ENCODE results near the gene OTUB2. TPM values are rescaled to one million over a fixed set of nuclear protein-coding genes. Genes with fewer than 3 reads are reported as not detected.

Gene OTUB2
- total and polyA plus RNA-seq, 2 of the 8 experiments (the other 6 are each of a cell fraction or from before 2014, with no cell fraction given), result 2.2 to 4.2 TPM

- no peak overlapping the region for H2BK12ac ChIP-seq (ENCODE audit: low read depth, low read length)
- H2BK120ac ChIP-seq (replicated peaks; ENCODE audit: low read depth, low read length), result no peak overlapping the region
- H3K4me3 ChIP-seq (ENCODE audit: extremely low read depth in 1 of 4, insufficient read depth in 2 of 4, low read depth in 3 of 4, low read length in 4 of 4), result no peak overlapping the region
- H3K23ac ChIP-seq (ENCODE audit: insufficient read length), result no peak overlapping the region
- CTCF ChIA-PET (ENCODE audit: partially characterized antibody), result interaction anchor here (1.2 to 9.7 kb wide), 7 partner anchors 10 to 124 kb away, joined by 3 to 65 read pairs (median 7); no protein-coding TSS in a partner anchor
- no peak overlapping the region for H2BK5ac ChIP-seq (ENCODE audit: low read depth, low read length)
- no peak overlapping the region for H3K4ac ChIP-seq (replicated peaks; ENCODE audit: insufficient read length, low read depth, low read length)
- peaks cover 0 to 18% (median 9%) of the 10 kb centered on the region in 4 experiments; a peak in 4 of 7 replicates for H3K4me1 ChIP-seq (replicated peaks in 1 of 4; ENCODE audit: control insufficient read depth in 3 of 4, insufficient read depth in 4 of 4, low read length in 3 of 4)
- 84% methylated on average over 7 of the region's 8 CpGs; no CpG with 5 or more reads in 1 of the 2 experiments for WGBS, 2 experiments (ENCODE audit: extremely low coverage in 1 of 2, insufficient coverage in 1 of 2, insufficient read length in 1 of 2, insufficient replicate concordance in 2 of 2, low coverage in 1 of 2, low lambda C conversion rate in 2 of 2, missing lambda C conversion rate in 1 of 2)
- no peak overlapping the region for H3K14ac ChIP-seq (ENCODE audit: insufficient read length)
- H2AK5ac ChIP-seq (ENCODE audit: low read depth, low read length), result no peak overlapping the region
- H3K56ac ChIP-seq (replicated peaks; ENCODE audit: insufficient read length, low read depth, low read length), result no peak overlapping the region
- H3K79me2 ChIP-seq (ENCODE audit: control insufficient read depth in 1 of 2, insufficient read depth in 2 of 2, low read length in 2 of 2), result no peaks in the 10 kb centered on the region
- no peak overlapping the region for H3K4me2 ChIP-seq (ENCODE audit: insufficient read depth in 1 of 2, low read depth in 2 of 2, low read length in 2 of 2)
- H4K20me1 ChIP-seq (replicated peaks in 1 of 2; ENCODE audit: control insufficient read depth in 1 of 2, insufficient read depth in 2 of 2, low read length in 2 of 2), result no peaks in the 10 kb centered on the region
- no peak overlapping the region for H3K9ac ChIP-seq (replicated peaks in 1 of 4; ENCODE audit: extremely low read depth in 1 of 4, low read depth in 3 of 4, low read length in 3 of 4)
- no peak overlapping the region for H4K5ac ChIP-seq (ENCODE audit: insufficient read length, low read depth, low read length)
- no peaks in the 10 kb centered on the region for H3K27me3 ChIP-seq (replicated peaks in 1 of 4; ENCODE audit: control insufficient read depth in 3 of 4, extremely low read depth in 1 of 4, insufficient read depth in 3 of 4, low read length in 3 of 4)
- no peak overlapping the region for H4K8ac ChIP-seq (ENCODE audit: extremely low read depth, insufficient read depth, low read length)
- H3K23me2 ChIP-seq (ENCODE audit: low read depth, low read length), result no peaks in the 10 kb centered on the region; the same call in 1 of the 2 replicates
- DNase-seq (ENCODE audit: low read depth in 1 of 2, low spot score in 2 of 2) (no peak), FAIRE-seq (no peak)
- no peak overlapping the region for H3K18ac ChIP-seq (ENCODE audit: extremely low read depth, low read length)
- H3K27ac ChIP-seq (ENCODE audit: low read depth, low read length), result no peak overlapping the region
- no peaks in the 10 kb centered on the region for H3K79me1 ChIP-seq (ENCODE audit: low read depth, low read length)
- POLR2A ChIA-PET (ENCODE audit: partially characterized antibody), result interaction anchor here (1.1 to 1.2 kb wide), 2 partner anchors 10 to 77 kb away, joined by 3 to 4 read pairs; no protein-coding TSS in a partner anchor
- no peak overlapping the region for H2BK20ac ChIP-seq (ENCODE audit: low read length)
- no peak overlapping the region for H2AFZ ChIP-seq (ENCODE audit: low read length)
- H2BK15ac ChIP-seq (ENCODE audit: low read length), result no peak overlapping the region
- H3K9me3 ChIP-seq (ENCODE audit: insufficient read depth in 2 of 2, low read depth in 1 of 2, low read length in 1 of 2), result no peaks in the 10 kb centered on the region
- H3K36me3 ChIP-seq (ENCODE audit: control insufficient read depth in 2 of 4, insufficient read depth in 4 of 4, low read length in 3 of 4), result no peaks in the 10 kb centered on the region; a peak in 1 of 8 replicates
- no peak overlapping the region for H4K91ac ChIP-seq (replicated peaks; ENCODE audit: insufficient read length, low read length)
- TF ChIP-seq POLR2A (IDR thresholded peaks at IDR 0.05; ENCODE audit: control extremely low read depth in 1 of 2, low read depth in 2 of 2, low read length in 2 of 2) (no peak), RXRA (IDR thresholded peaks at IDR 0.05; ENCODE audit: insufficient read depth, low read depth, low read length) (no peak), GTF2F1 (IDR thresholded peaks at IDR 0.05; ENCODE audit: borderline replicate concordance, low read depth, low read length) (no peak), JUN (IDR thresholded peaks at IDR 0.05; ENCODE audit: low read depth, low read length) (no peak), BCL11A (IDR thresholded peaks at IDR 0.05; ENCODE audit: low read depth in 2 of 2, low read length in 2 of 2) (no peak), SRF (IDR thresholded peaks at IDR 0.05; ENCODE audit: low read depth, low read length) (no peak)
Observed at GRCh38 chr14:94018308-94018707, 7.8 kb upstream of the OTUB2 start.

All from H1 (cell line).